Stimulated activated naive CD8-positive, alpha-beta T cell treated with anti-CD3 and anti-CD28 coated beads, Interleukin-15, Interleukin-2, amounts not matched to agents 100 U/mL and 50 U/mL, for 24 hours (primary cell): Measurements from ENCODE around the gene PTPRG.

Experiments used
- ATAC-seq: fragments of 150-1000 bp; cut with Tn5 transposase; one replicate; pipeline ENCODE4 v1.10.0; 2021
- DNase-seq: peaks from one replicate; pipeline ENCODE4 v3.0.0; 2021

The PTPRG gene

GRCh38 chr3:62119139-62119538 is 557.8 kb downstream of the PTPRG start:
- no peak for ATAC-seq

DNA sequence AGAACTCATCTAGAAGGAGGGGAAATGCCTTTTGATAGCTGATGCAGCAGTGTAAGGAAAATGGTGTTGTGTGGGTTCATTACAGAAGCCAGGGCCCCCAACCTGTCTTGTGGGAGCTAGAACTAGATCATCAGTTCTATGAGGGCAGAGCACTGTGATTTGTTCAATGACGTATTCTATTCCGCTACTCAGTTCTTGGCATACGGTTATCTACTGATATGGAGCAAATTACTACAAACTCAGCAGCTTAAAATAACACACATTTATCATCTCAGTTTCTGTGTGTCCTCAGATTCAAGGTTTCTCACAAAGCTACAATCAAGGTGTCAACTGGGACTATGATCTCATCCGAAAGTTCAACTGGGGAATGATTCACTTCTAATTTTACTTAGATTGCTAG is 561.4 kb downstream of the PTPRG start:
- ATAC-seq (no peak), DNase-seq (no peak)

More at GRCh38 chr3:62119139-62119538, 557.8 kb downstream of the PTPRG start:
- no peak for DNase-seq

GRCh38 chr3:62125380-62125779 is 564.0 kb downstream of the PTPRG start:
- no peak for DNase-seq
- no peak for ATAC-seq

DNA sequence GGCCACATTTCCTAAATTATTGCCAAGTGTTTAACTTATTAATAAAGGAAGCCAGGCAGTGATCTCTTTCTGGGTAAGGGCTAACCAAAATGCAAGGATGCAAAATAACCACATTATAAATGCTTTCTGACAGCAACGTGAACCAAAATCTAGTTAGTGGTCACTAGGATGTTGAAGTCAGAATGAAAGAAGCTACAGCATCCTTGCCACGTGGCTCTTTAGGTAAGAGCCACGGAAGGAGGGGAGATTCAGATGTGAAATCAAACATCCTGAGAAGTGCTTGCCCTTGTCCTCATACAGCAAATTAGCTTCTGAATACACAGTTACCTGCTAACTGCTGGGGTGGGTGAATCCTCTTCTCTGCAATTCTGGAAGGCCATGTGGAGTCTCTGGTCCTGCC is 565.7 kb downstream of the PTPRG start:
- ATAC-seq, result no peak
- no peak for DNase-seq

- ATAC-seq (no peak), DNase-seq (no peak)
Measured at GRCh38 chr3:62128051-62128450, 566.7 kb downstream of the PTPRG start.

DNA sequence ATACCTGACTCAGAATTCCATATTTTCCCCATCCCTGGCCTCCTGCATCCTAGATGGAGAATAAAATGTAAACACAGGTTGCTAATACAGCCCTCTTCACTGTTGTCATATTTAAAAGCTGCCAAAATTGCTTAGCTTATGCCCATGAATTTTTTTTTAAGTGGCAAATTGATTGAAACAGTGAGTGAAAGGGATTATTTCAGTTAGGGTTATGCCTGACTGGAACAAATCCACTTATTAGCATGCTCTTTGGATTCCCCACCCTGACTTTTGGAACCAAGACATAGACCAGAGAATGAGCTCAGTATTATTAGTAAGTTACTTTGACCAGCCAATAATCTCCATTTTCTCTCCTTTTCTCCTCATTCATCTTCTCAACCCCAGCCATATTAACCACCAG is 567.3 kb downstream of the PTPRG start:
- ATAC-seq (no peak), DNase-seq (no peak)

DNA sequence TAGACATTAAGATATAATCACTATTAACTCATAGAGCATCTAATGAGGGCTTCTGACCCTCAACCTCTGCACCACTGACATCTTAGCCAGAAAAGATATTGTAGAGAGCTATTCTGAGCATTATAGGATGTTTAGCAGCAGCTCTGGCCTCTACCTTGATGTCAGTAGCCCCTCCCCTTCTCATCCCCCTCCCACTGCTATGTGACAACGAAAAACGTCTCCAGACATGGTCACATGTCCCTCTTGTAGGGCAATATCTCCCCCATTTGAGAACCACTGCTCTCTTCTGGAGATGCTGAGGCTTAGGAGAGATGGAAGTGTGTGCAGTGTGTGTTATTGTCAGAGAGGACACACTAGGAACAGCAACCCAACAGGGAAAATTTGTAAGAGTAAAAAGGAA is 569.7 kb downstream of the PTPRG start:
- no peak for DNase-seq
- ATAC-seq, result no peak

GRCh38 chr3:62131620-62132019 is 570.2 kb downstream of the PTPRG start:
- no peak for ATAC-seq
- no peak for DNase-seq

GRCh38 chr3:62132027-62132602 is 570.7 kb downstream of the PTPRG start:
- DNase-seq, result no peak

DNA sequence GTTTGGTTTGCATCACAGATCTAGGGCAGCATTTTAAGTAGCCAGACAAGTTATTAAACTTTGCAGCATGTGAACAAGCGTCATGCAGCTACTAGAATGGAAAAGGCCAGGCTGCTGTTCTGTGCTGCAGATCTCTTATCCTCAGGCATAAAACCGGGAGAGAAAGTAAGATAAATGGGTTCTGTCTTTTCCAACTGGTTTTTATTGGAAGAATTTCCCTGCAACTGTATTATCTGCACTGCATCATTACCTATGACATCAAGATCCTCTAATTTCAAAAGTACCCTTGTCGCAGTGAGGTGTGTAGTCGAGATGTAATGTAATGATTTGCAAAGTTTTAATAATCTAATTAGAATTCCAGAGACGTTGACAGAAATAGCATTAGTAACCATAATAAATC is 571.6 kb downstream of the PTPRG start:
- no peak for ATAC-seq
- DNase-seq, result no peak

More at GRCh38 chr3:62132027-62132602, 570.7 kb downstream of the PTPRG start:
- no peak for ATAC-seq

- ATAC-seq, result no peak
Measured at GRCh38 chr3:62134061-62134496, 572.7 kb downstream of the PTPRG start.

DNA sequence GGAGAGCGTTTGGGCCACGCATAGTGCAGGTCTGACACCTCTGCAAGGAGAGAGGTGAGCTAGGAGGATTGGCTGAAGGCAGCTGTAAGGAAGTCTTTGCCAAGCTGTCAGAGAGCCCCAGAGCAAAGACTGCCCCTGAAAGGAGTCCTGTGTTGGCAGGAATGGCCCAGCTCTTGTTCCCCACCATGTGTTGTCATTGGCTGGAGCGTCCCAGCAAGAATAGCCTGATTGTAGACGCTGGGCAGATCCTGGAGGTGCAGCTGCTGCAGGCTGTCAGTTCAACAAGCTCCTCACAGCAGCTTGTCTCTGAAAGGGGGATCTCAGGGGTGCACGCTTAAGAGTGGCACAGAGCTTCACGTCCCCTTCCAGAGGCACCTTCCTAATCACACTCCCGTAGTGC is 574.4 kb downstream of the PTPRG start:
- no peak for DNase-seq
- ATAC-seq, result no peak

More at GRCh38 chr3:62134061-62134496, 572.7 kb downstream of the PTPRG start:
- no peak for DNase-seq

- DNase-seq, result no peak
- ATAC-seq, result no peak
Measured at GRCh38 chr3:62139957-62140356, 578.6 kb downstream of the PTPRG start.

GRCh38 chr3:62142331-62143085 is 581.1 kb downstream of the PTPRG start:
- DNase-seq (no peak), ATAC-seq (no peak)

DNA sequence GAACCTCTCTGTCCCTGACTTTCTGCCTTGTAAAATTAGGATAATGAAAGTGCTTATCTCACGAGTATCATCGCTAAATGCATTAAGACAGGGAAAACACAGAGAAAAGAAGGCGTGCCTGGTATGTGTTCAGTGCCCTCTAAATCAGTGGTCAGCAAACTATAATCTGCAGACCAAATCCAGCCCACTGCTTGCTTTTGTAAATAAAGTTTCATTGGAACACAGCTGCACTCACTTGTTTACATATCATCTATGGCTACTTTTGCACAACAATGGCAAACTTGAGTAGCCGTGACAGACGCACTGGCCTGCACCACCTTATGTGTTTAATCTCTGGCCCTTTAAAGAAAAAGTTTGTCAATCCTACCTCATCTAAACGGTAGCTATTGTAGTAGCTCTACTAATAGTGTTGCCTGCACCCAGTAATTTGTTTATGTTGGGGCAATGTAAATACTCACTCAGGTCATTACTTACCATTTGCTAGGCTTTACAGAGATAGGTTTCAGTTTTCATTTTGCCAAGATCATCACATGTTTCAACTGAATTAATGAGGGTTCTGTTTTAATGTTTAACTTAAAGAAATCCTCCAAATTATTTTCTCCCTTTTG is 582.6 kb downstream of the PTPRG start:
- ATAC-seq (no peak), DNase-seq (no peak)

DNA sequence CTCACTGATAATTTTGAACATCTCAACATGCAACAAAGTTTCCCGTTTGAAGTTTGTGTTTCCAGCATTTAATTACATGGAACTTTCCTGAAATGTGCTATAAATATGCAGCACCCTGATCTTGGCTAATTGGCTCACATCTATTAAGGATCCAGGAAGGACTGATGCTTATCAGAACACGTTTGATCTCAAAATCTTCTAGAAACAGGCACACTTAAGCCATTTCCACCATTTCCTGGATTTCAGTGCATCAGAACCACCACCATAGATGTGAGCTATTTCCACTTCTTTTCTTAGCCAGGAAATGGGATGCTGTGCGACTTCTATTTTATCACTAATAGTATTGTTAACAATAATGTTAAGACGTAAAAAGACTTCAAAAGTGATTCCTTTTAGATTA is 583.1 kb downstream of the PTPRG start:
- DNase-seq (no peak), ATAC-seq (no peak)

DNA sequence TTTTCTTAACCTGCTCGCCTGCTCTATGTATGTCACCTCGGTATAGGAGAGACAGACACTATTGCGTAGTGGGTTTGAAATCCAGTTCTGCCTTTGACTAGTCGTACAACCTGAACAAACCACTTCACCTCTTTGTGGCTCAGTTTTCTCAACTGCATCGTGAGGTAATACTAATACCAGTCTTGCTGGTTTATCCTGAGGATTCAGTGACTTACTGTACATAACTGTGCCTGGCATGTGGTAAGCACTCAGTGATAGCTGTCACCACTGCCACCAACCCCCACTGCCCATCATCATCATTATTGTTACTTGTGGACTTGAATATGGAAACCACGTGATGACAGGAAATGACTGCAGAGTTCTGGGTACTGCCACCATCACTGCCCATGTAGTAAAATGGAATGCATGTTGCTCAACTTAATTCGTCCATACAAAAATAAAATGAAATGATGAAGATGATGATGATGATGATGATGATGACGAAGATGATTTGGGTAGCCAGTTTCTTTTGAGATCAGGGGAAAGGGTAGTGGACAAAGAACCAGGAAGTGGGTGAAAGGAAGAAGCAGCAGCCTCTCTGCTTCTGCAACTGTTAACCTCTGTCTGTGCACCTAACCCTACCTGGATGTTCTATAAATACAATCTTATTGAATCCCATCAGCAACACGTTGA is 583.9 kb downstream of the PTPRG start:
- ATAC-seq (no peak), DNase-seq (no peak)

DNA sequence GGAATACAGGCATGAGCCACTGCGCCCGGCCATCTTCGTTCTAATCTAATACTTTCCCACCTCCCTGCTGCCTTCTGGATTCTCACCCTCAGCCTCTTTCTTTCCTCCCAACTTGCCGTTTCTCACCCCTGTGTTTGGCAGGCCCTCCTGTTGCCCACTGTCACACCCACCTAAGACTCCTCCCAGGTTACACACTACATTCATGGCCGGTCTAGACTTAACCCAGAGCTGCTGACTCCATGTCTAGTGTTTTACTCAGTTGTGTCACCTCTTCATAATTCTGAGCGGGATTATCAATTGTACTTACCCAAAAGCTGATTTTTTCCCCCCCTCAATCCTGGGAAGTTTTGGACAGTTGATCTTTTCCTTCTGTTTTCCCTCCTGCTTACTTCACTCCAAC is 588.2 kb downstream of the PTPRG start:
- DNase-seq (no peak), ATAC-seq (peak; percentile 19)

DNA sequence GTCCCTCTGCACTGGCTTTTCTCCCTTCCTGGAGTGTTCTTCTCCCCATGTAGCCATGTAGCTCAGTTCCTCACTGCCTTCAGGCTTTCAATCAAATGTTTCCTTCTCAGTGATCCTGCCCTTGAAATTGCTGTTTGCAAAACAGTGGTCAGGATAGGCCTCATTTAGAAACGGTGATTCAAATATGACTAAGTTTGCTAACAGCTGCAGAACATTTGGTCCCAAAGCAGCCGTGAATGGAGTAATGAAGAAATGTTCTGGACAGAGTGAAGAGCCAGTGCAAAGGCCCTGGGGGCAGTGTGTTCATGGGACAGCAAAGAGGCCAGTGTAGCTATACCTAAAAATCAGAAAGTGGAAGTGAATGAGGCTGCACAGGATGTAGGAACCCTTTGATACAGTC is 588.6 kb downstream of the PTPRG start:
- ATAC-seq, result no peak
- no peak for DNase-seq

DNA sequence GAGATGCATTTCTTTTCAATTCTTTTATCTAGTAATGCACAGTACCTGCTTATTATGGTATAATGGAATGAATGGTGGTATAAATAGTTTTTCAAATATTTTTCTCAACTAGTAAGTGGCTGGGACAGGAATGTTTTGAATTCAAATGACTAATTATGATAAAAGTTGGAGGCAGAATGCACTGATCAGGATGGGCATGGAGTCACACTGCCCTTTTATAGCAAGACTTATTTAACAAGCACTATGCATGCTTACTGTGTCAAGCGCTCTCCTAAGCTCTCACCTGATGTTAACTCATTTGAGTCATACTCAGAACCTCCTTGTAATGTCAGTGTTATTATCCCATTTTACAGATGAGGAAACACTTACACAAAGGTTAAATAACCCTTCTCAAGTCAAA is 590.2 kb downstream of the PTPRG start:
- ATAC-seq (no peak), DNase-seq (no peak)

DNA sequence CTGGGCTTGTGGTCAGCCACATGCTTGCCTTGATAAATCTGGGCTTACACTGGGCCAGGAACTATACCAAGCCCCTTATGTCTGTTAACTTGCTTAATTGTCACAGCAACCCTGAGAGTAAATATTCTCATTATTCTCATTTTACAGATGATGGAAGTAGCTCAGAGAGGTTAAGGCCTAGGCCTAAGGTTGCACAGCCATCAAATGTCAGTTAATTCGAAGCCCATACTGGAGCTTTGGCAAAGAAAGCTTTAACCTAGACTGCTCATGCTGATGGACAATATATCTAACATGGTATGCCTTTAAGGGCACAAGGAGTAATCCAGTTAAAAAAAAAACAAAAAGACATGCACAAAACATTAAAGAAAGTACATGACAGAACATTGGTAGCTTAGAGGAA is 591.9 kb downstream of the PTPRG start:
- DNase-seq (no peak), ATAC-seq (no peak)

GRCh38 chr3:62154457-62155148 is 593.2 kb downstream of the PTPRG start:
- no peak for DNase-seq
- ATAC-seq, result no peak
